Renal cortical epithelial cell (primary cell): ENCODE results near the gene ST8SIA6. TPM values are rescaled to one million over a fixed set of nuclear protein-coding genes. Genes with fewer than 3 reads are reported as not detected.

ENCODE experiments used
- total RNA-seq: library from RNA; depleted of rRNA; stranded (reverse); fragments of >200 nt; gene quantifications from 2 replicates; pipeline ENCODE4 v1.2.3, GENCODE V29; 2014

The ST8SIA6 gene
- total RNA-seq, 1 donor from 2014 or later = 0.20 TPM

Other genes starting within 250 kb of the ST8SIA6 start
- gene VIM, start 226.4 kb downstream of the ST8SIA6 start, total RNA-seq = 2,197 and 3,974 TPM in 2 replicates
- 24.5 and 40.3 TPM in 2 replicates for gene HACD1, start 162.8 kb upstream of the ST8SIA6 start, total RNA-seq
- gene STAM, start 189.6 kb upstream of the ST8SIA6 start, total RNA-seq = 15.6 and 37.9 TPM in 2 replicates